ENCODE measurements around the gene KLK13. TPM values are rescaled to one million over a fixed set of nuclear protein-coding genes. Genes with fewer than 3 reads are reported as not detected.

KLK13 gene
- total RNA-seq, 1 experiment from 2014 or later: not detected

Other genes starting within 250 kb of the KLK13 start
- gene KLK1, start 241.3 kb downstream of the KLK13 start, total RNA-seq (2014; rRNA removed; shearing (Covaris generic)): 0.40 and 0.64 TPM in 2 replicates
- not detected in 2 replicates for gene KLK15, start 231.5 kb downstream of the KLK13 start, total RNA-seq (2014; rRNA removed; shearing (Covaris generic))
- not detected in 2 replicates for gene KLK3, start 210.2 kb downstream of the KLK13 start, total RNA-seq (2014; rRNA removed; shearing (Covaris generic))
- gene KLK2, start 191.7 kb downstream of the KLK13 start, total RNA-seq (2014; rRNA removed; shearing (Covaris generic)): not detected in 2 replicates
- not detected in 2 replicates for gene KLK4, start 153.7 kb downstream of the KLK13 start, total RNA-seq (2014; rRNA removed; shearing (Covaris generic))
- gene KLK5, start 112.1 kb downstream of the KLK13 start, total RNA-seq (2014; rRNA removed; shearing (Covaris generic)): not detected in 2 replicates
- gene KLK6, start 95.5 kb downstream of the KLK13 start, total RNA-seq (2014; rRNA removed; shearing (Covaris generic)): not detected in 2 replicates
- not detected in 2 replicates for gene KLK7, start 81.2 kb downstream of the KLK13 start, total RNA-seq (2014; rRNA removed; shearing (Covaris generic))
- 0.29 TPM in 1 of 2 replicates, not detected in the other for gene KLK8, start 63.5 kb downstream of the KLK13 start, total RNA-seq (2014; rRNA removed; shearing (Covaris generic))
- 0.17 TPM in 1 of 2 replicates, not detected in the other for gene KLK10, start 45.4 kb downstream of the KLK13 start, total RNA-seq (2014; rRNA removed; shearing (Covaris generic))
- gene KLK11, start 38.5 kb downstream of the KLK13 start, total RNA-seq (2014; rRNA removed; shearing (Covaris generic)): not detected in 2 replicates
- not detected in 2 replicates for gene KLK12, start 30.1 kb downstream of the KLK13 start, total RNA-seq (2014; rRNA removed; shearing (Covaris generic))
- gene KLK14, start 17.8 kb upstream of the KLK13 start, total RNA-seq (2014; rRNA removed; shearing (Covaris generic)): not detected in 2 replicates
- 10.1 and 14.8 TPM in 2 replicates for gene CTU1, start 43.3 kb upstream of the KLK13 start, total RNA-seq (2014; rRNA removed; shearing (Covaris generic))
- not detected in 2 replicates for gene SIGLEC9, start 59.8 kb upstream of the KLK13 start, total RNA-seq (2014; rRNA removed; shearing (Covaris generic))
- not detected in 2 replicates for gene SIGLEC7, start 77.2 kb upstream of the KLK13 start, total RNA-seq (2014; rRNA removed; shearing (Covaris generic))
- 0.22 TPM in 1 of 2 replicates, not detected in the other for gene CD33, start 160.0 kb upstream of the KLK13 start, total RNA-seq (2014; rRNA removed; shearing (Covaris generic))
- gene SIGLECL1, start 186.0 kb upstream of the KLK13 start, total RNA-seq (2014; rRNA removed; shearing (Covaris generic)): not detected in 2 replicates
- gene IGLON5, start 246.6 kb upstream of the KLK13 start, total RNA-seq (2014; rRNA removed; shearing (Covaris generic)): 0.66 TPM in 1 of 2 replicates, not detected in the other

All from NCI-H460 (cell line).